ENCODE measurements around the gene C8A.

C8A gene

GRCh38 chr1:56872597-56872996 lies 18.0 kb downstream of the C8A start:
- H3K4me3 ChIP-seq (ENCODE audit: control insufficient read depth, low read depth, low read length), result no peak overlapping the region
- DNase-seq (ENCODE audit: low read depth), result peak; percentile 48
- no peak for TF ChIP-seq CTCF (conservative IDR thresholded peaks at IDR 0.05; ENCODE audit: control insufficient read depth, insufficient read depth, low read depth, low read length)

- H3K4me3 ChIP-seq (ENCODE audit: control insufficient read depth, low read depth, low read length), result no peak overlapping the region
- TF ChIP-seq CTCF (conservative IDR thresholded peaks at IDR 0.05; ENCODE audit: control insufficient read depth, insufficient read depth, low read depth, low read length), result no peak
- DNase-seq (ENCODE audit: low read depth), result no peak
These were observed 18.6 kb downstream of the C8A start for GRCh38 chr1:56873213-56873612.

- DNase-seq (ENCODE audit: low read depth), result no peak
- no peak overlapping the region for H3K4me3 ChIP-seq (ENCODE audit: control insufficient read depth, low read depth, low read length)
- no peak for TF ChIP-seq CTCF (conservative IDR thresholded peaks at IDR 0.05; ENCODE audit: control insufficient read depth, insufficient read depth, low read depth, low read length)
These were observed 20.1 kb downstream of the C8A start for GRCh38 chr1:56874689-56875088.

GRCh38 chr1:56877973-56878372 lies 23.4 kb downstream of the C8A start:
- DNase-seq (ENCODE audit: low read depth), result peak; percentile 62
- TF ChIP-seq CTCF (conservative IDR thresholded peaks at IDR 0.05; ENCODE audit: control insufficient read depth, insufficient read depth, low read depth, low read length), result no peak
- H3K4me3 ChIP-seq (ENCODE audit: control insufficient read depth, low read depth, low read length), result no peak overlapping the region

GRCh38 chr1:56880774-56881173 lies 26.2 kb downstream of the C8A start:
- no peak for DNase-seq (ENCODE audit: low read depth)
- TF ChIP-seq CTCF (conservative IDR thresholded peaks at IDR 0.05; ENCODE audit: control insufficient read depth, insufficient read depth, low read depth, low read length), result no peak
- no peak overlapping the region for H3K4me3 ChIP-seq (ENCODE audit: control insufficient read depth, low read depth, low read length)

GRCh38 chr1:56881417-56881816 lies 26.8 kb downstream of the C8A start:
- H3K4me3 ChIP-seq (ENCODE audit: control insufficient read depth, low read depth, low read length), result no peak overlapping the region
- no peak for TF ChIP-seq CTCF (conservative IDR thresholded peaks at IDR 0.05; ENCODE audit: control insufficient read depth, insufficient read depth, low read depth, low read length)
- no peak for DNase-seq (ENCODE audit: low read depth)

GRCh38 chr1:56890229-56890628 lies 35.6 kb downstream of the C8A start:
- TF ChIP-seq CTCF (conservative IDR thresholded peaks at IDR 0.05; ENCODE audit: control insufficient read depth, insufficient read depth, low read depth, low read length), result no peak
- no peak overlapping the region for H3K4me3 ChIP-seq (ENCODE audit: control insufficient read depth, low read depth, low read length)
- DNase-seq (ENCODE audit: low read depth), result no peak

All from fibroblast of mammary gland (primary cell).